Measurements from ENCODE around the gene RERE. TPM values are rescaled to one million over a fixed set of nuclear protein-coding genes. Genes with fewer than 3 reads are reported as not detected.
"Not testable (repeated sequence)": the region's sequence is repeated elsewhere in the genome, so short reads cannot be mapped to it uniquely, and the experiment has no call there.

Gene RERE
- total and polyA plus RNA-seq, 7 donors = 38.8 to 308 (median 99.7) TPM

DNA sequence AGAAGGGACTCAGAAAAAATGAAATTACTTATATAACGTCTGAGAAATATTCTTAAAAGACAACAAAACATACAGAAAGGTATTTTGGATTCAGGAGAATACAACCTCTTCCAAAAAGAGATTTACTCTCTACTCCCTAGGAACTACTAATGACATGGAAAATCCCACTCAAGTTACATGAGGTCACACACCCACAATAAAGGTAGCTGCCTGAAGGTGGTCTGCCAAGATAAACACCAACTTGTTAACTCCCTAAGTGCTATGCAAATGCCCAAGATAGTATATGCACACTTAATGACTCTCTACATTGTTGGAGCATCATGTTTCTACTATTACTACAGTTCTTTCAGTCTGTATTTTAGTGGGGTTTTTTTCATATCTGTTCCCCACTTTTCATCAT lies 26.5 kb downstream of the RERE start:
- DNase-seq = no peak
- H3K4me1 ChIP-seq = peaks cover 23% of the 10 kb centered on the region
- peak in 2 of 4 donors; percentile 25 to 34 for ATAC-seq
- H3K27ac ChIP-seq = no peak overlapping the region
- H3K36me3 ChIP-seq (ENCODE audit: insufficient read depth in 1 of 2, low read depth in 1 of 2) = no peaks in the 10 kb centered on the region
- no peaks in the 10 kb centered on the region for H3K9me3 ChIP-seq
- no peaks in the 10 kb centered on the region for H3K27me3 ChIP-seq (ENCODE audit: insufficient read depth in 3 of 3, low read length in 2 of 3)
- H3K4me3 ChIP-seq = no peak overlapping the region
- intact Hi-C loops (cut with DNase I) = no loop called here
- TF ChIP-seq, protein P1, sequence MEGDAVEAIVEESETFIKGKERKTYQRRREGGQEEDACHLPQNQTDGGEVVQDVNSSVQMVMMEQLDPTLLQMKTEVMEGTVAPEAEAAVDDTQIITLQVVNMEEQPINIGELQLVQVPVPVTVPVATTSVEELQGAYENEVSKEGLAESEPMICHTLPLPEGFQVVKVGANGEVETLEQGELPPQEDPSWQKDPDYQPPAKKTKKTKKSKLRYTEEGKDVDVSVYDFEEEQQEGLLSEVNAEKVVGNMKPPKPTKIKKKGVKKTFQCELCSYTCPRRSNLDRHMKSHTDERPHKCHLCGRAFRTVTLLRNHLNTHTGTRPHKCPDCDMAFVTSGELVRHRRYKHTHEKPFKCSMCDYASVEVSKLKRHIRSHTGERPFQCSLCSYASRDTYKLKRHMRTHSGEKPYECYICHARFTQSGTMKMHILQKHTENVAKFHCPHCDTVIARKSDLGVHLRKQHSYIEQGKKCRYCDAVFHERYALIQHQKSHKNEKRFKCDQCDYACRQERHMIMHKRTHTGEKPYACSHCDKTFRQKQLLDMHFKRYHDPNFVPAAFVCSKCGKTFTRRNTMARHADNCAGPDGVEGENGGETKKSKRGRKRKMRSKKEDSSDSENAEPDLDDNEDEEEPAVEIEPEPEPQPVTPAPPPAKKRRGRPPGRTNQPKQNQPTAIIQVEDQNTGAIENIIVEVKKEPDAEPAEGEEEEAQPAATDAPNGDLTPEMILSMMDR (IDR thresholded peaks at IDR 0.05) = no peak
- WGBS, 3 donors = 46 to 79% (median 67%) methylated on average over 1 of the region's 1 CpG

DNA sequence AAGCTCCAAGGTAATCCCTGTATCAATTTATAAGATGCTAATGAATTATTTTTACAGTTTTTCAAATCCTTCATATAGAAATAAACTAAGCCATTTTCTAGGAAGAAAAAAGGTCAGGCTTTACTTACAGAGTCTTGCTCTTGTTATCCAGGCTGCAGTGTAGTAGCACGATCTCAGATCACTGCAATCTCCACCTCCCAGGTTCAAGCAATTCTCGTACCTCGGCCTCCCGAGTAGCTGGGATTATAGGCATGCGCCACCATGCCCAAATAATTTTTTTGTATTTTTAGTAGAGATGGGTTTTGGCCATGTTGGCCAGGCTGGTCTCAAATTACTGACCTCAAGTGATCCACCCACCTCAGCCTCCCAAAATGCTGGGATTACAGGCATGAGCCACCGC lies 27.0 kb downstream of the RERE start:
- intact Hi-C loops (cut with DNase I) = no loop called here
- WGBS, 3 donors = 50 to 86% (median 61%) methylated on average over 6 of the region's 6 CpGs
- Histone ChIP-seq H3K4me3 (no peak overlapping the region), H3K9me3 (no peaks in the 10 kb centered on the region), H3K36me3 (ENCODE audit: insufficient read depth in 1 of 2, low read depth in 1 of 2) (no peaks in the 10 kb centered on the region), H3K27ac (no peak overlapping the region), H3K4me1 (peaks cover 23% of the 10 kb centered on the region), H3K27me3 (ENCODE audit: insufficient read depth in 3 of 3, low read length in 2 of 3) (no peaks in the 10 kb centered on the region)
- TF ChIP-seq, protein P1 (IDR thresholded peaks at IDR 0.05) = no peak
- no peak for DNase-seq
- ATAC-seq = no peak

DNA sequence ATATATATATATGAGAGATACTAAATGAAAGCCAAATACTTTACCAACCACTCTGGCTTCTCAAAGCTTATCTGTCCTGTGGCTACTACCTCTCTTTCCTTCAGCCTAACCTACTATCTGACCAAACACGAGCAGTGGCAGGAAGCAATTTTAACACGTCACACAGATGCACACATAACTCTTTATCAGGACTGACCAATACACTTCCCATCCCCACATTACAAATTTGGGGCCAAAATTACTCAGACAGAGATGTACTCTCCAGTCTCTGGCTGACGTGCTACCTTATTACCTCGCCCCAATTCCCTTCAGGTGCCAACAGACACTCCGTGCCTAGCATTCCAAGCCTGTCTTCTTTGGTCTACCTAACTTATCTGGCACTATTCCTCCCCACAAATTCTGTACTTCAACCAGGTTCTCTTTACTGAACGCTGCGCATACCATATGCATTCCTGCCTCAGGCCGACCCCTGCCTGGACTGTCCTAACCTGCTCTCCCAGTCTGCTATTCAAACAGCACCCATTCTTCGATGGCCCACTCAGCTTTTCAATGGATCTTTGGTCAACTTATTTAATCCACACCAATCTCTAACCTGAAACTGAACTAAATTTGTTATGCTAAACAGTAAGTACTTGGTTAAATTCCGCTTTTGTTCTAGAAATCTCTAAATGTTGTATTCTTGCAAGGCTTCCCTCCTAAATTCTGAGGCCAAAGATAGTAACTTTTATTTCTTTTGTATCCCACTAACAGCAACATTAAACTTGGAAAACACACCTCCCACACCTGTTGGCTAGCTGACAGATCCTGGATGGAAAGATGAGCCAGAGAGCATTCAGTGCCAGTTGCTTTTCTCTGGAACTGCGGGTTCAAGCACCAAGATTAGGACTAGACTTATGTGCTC lies 27.9 kb downstream of the RERE start:
- no peak overlapping the region for H3K27ac ChIP-seq
- no peaks in the 10 kb centered on the region for H3K9me3 ChIP-seq
- H3K27me3 ChIP-seq (ENCODE audit: insufficient read depth in 3 of 3, low read length in 2 of 3) = no peaks in the 10 kb centered on the region
- DNase-seq (no peak), ATAC-seq (no peak)
- TF ChIP-seq, protein P1 (IDR thresholded peaks at IDR 0.05) = no peak
- no peak overlapping the region for H3K4me3 ChIP-seq
- intact Hi-C loops (cut with DNase I) = no loop called here
- no peaks in the 10 kb centered on the region for H3K36me3 ChIP-seq (ENCODE audit: insufficient read depth in 1 of 2, low read depth in 1 of 2)
- peaks cover 23% of the 10 kb centered on the region for H3K4me1 ChIP-seq
- WGBS, 3 donors = 75 to 87% (median 76%) methylated on average over 11 of the region's 11 CpGs

DNA sequence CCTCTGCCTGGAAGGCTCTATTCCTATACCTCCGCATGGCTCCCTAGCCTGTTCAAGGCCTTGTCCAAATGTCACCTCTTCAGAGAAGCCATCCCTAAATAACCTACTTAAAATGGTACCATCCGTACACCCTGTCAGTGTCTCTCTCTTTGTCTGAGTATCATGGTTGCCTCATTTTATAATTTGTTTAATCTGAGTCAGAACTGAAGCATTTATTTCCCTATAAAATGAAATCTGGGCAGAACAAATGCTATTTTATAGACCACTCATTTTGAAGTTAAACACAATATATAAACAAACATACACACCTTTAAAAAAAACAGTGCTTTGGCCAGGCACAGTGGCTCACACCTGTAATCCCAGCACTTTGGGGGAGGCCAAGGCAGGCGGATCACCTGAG lies 30.2 kb downstream of the RERE start:
- DNase-seq (no peak), ATAC-seq (no peak)
- WGBS, 3 donors = 81 to 97% (median 91%) methylated on average over 3 of the region's 3 CpGs
- Histone ChIP-seq H3K4me1 (peaks cover 23% of the 10 kb centered on the region), H3K27ac (no peak overlapping the region), H3K27me3 (ENCODE audit: insufficient read depth in 3 of 3, low read length in 2 of 3) (no peaks in the 10 kb centered on the region), H3K9me3 (no peaks in the 10 kb centered on the region), H3K4me3 (no peak overlapping the region), H3K36me3 (ENCODE audit: insufficient read depth in 1 of 2, low read depth in 1 of 2) (no peaks in the 10 kb centered on the region)
- intact Hi-C loops (cut with DNase I) = no loop called here
- TF ChIP-seq, protein P1 (IDR thresholded peaks at IDR 0.05) = no peak

DNA sequence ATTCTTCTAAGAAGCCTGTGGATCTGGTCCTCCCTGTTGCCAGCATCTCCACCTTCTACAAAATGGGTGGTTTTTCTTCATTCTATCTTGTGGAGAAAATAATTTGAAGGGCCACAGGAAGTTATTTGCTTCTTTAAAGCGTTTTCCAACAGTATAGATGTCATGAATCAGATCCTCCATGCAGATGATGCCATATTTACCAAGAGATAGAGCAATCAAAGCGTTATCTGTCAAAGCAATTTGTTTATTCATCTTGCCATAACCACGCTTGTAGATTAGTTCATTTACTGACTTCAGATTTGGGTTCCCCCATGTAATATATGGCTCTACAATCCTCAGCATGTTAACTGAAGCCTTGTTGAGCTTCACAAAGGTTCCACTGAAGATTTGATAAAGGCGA lies 31.2 kb downstream of the RERE start:
- ATAC-seq; intact Hi-C loops (cut with DNase I); H3K4me3 ChIP-seq; H3K9me3 ChIP-seq; H3K36me3 ChIP-seq (ENCODE audit: insufficient read depth in 1 of 2, low read depth in 1 of 2); H3K27me3 ChIP-seq (ENCODE audit: insufficient read depth in 3 of 3, low read length in 2 of 3); DNase-seq; H3K27ac ChIP-seq: not testable (repeated sequence)
- WGBS, 3 donors = 93 to 97% (median 93%) methylated on average over 4 of the region's 4 CpGs
- peaks cover 17% of the 10 kb centered on the region for H3K4me1 ChIP-seq
